DND-41 (cell line): Measurements from ENCODE around the gene ZNF609.

Source experiments
- EZH2 ChIP-seq: IDR thresholded peaks from 3 replicates; pipeline ENCODE4 v1.6.1; 2012; ENCODE audit warnings: borderline replicate concordance, low read depth, mild to moderate bottlenecking, moderate library complexity, low read length, inconsistent platforms; ENCODE audit not compliant: severe bottlenecking
- TF ChIP-seq, protein P1 (sequence below): IDR thresholded peaks from 2 replicates; pipeline ENCODE4 v1.5.1; 2012; ENCODE audit warnings: borderline replicate concordance, low read length, moderate library complexity, mild to moderate bottlenecking; ENCODE audit not compliant: poor library complexity, severe bottlenecking; ENCODE audit errors: extremely low read depth

GRCh38 chr15:64717735-64718495 is 257.5 kb downstream of the ZNF609 start:
- TF ChIP-seq EZH2: no peak
- TF ChIP-seq, protein P1, sequence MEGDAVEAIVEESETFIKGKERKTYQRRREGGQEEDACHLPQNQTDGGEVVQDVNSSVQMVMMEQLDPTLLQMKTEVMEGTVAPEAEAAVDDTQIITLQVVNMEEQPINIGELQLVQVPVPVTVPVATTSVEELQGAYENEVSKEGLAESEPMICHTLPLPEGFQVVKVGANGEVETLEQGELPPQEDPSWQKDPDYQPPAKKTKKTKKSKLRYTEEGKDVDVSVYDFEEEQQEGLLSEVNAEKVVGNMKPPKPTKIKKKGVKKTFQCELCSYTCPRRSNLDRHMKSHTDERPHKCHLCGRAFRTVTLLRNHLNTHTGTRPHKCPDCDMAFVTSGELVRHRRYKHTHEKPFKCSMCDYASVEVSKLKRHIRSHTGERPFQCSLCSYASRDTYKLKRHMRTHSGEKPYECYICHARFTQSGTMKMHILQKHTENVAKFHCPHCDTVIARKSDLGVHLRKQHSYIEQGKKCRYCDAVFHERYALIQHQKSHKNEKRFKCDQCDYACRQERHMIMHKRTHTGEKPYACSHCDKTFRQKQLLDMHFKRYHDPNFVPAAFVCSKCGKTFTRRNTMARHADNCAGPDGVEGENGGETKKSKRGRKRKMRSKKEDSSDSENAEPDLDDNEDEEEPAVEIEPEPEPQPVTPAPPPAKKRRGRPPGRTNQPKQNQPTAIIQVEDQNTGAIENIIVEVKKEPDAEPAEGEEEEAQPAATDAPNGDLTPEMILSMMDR: no peak
